ENCODE data around the gene MDGA2.

MDGA2 gene

GRCh38 chr14:46820291-46820690, 855.1 kb downstream of the MDGA2 start:
- TF ChIP-seq, protein P1, sequence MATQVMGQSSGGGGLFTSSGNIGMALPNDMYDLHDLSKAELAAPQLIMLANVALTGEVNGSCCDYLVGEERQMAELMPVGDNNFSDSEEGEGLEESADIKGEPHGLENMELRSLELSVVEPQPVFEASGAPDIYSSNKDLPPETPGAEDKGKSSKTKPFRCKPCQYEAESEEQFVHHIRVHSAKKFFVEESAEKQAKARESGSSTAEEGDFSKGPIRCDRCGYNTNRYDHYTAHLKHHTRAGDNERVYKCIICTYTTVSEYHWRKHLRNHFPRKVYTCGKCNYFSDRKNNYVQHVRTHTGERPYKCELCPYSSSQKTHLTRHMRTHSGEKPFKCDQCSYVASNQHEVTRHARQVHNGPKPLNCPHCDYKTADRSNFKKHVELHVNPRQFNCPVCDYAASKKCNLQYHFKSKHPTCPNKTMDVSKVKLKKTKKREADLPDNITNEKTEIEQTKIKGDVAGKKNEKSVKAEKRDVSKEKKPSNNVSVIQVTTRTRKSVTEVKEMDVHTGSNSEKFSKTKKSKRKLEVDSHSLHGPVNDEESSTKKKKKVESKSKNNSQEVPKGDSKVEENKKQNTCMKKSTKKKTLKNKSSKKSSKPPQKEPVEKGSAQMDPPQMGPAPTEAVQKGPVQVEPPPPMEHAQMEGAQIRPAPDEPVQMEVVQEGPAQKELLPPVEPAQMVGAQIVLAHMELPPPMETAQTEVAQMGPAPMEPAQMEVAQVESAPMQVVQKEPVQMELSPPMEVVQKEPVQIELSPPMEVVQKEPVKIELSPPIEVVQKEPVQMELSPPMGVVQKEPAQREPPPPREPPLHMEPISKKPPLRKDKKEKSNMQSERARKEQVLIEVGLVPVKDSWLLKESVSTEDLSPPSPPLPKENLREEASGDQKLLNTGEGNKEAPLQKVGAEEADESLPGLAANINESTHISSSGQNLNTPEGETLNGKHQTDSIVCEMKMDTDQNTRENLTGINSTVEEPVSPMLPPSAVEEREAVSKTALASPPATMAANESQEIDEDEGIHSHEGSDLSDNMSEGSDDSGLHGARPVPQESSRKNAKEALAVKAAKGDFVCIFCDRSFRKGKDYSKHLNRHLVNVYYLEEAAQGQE (IDR thresholded peaks at IDR 0.05; ENCODE audit: low read depth) = no peak
- no peak for TF ChIP-seq TCF12 (IDR thresholded peaks at IDR 0.05; ENCODE audit: low read depth)
- TF ChIP-seq YY1 (IDR thresholded peaks at IDR 0.05; ENCODE audit: low read depth) = no peak
- TF ChIP-seq, protein P2, sequence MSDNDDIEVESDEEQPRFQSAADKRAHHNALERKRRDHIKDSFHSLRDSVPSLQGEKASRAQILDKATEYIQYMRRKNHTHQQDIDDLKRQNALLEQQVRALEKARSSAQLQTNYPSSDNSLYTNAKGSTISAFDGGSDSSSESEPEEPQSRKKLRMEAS (IDR thresholded peaks at IDR 0.05) = no peak
- TF ChIP-seq TEAD4 (IDR thresholded peaks at IDR 0.05) = no peak
- TF ChIP-seq, protein P3, sequence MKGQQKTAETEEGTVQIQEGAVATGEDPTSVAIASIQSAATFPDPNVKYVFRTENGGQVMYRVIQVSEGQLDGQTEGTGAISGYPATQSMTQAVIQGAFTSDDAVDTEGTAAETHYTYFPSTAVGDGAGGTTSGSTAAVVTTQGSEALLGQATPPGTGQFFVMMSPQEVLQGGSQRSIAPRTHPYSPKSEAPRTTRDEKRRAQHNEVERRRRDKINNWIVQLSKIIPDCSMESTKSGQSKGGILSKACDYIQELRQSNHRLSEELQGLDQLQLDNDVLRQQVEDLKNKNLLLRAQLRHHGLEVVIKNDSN (IDR thresholded peaks at IDR 0.05) = no peak
- TF ChIP-seq CREB1 (IDR thresholded peaks at IDR 0.05; ENCODE audit: low read depth) = no peak
- no peak for TF ChIP-seq EP300 (IDR thresholded peaks at IDR 0.05; ENCODE audit: borderline replicate concordance)
- TF ChIP-seq ZBTB7A (IDR thresholded peaks at IDR 0.05; ENCODE audit: low read depth) = no peak
- TF ChIP-seq TAF1 (IDR thresholded peaks at IDR 0.05; ENCODE audit: low read depth) = no peak
- TF ChIP-seq NFIC (IDR thresholded peaks at IDR 0.05) = no peak
- TF ChIP-seq FOXM1 (IDR thresholded peaks at IDR 0.05; ENCODE audit: borderline replicate concordance, low read depth) = no peak
- TF ChIP-seq RAD21 (IDR thresholded peaks at IDR 0.05; ENCODE audit: low read depth) = no peak
- TF ChIP-seq CEBPB (IDR thresholded peaks at IDR 0.05) = no peak
- TF ChIP-seq EGR1 (IDR thresholded peaks at IDR 0.05) = no peak

GRCh38 chr14:46819117-46819516, 856.3 kb downstream of the MDGA2 start:
- no peak for TF ChIP-seq EGR1 (IDR thresholded peaks at IDR 0.05)

DNA sequence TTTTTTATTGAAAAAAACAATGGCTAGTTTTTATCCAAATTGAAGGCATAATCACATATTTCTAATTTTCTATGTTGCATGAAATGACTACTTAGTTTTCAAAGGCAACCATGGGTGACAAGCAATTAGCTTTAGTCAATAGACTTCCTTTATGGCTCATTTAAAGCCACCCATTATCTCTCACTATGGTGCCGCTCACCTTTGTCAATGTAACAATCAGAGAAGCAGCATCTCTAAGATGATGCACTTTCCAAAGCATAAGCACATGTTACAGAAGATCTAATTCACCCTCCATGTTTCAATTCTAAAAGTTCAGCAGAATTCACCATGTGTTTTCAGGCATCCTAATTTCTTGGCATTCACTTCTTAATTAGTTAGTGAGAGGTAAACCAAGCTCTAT, 857.3 kb downstream of the MDGA2 start:
- TF ChIP-seq TEAD4 (IDR thresholded peaks at IDR 0.05) = no peak
- TF ChIP-seq, protein P3 (IDR thresholded peaks at IDR 0.05) = no peak

DNA sequence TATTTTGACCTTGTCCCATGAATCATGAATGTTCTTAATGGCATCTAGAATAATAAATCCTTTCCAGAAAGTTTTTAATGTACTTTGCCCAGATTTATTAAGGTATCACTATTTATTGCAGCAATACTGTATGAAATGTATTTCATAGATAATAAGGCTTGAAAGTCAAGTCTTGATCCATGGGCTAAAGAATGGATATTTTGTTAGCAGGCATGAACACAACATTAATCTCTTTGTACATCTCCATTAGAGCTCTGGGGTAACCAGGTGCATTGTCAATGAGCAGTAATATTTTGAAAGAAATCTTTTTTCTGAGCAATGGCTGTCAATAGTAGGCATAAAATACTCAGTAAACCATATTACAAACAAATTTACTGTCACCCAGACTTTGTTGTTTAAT, 882.3 kb downstream of the MDGA2 start:
- TF ChIP-seq FOXM1 (IDR thresholded peaks at IDR 0.05; ENCODE audit: borderline replicate concordance, low read depth) = no peak
- TF ChIP-seq TEAD4 (IDR thresholded peaks at IDR 0.05) = no peak
- no peak for TF ChIP-seq CEBPB (IDR thresholded peaks at IDR 0.05)
- TF ChIP-seq, protein P2 (IDR thresholded peaks at IDR 0.05) = no peak
- no peak for TF ChIP-seq EGR1 (IDR thresholded peaks at IDR 0.05)
- TF ChIP-seq, protein P1 (IDR thresholded peaks at IDR 0.05; ENCODE audit: low read depth) = no peak
- TF ChIP-seq NFIC (IDR thresholded peaks at IDR 0.05) = no peak
- no peak for TF ChIP-seq YY1 (IDR thresholded peaks at IDR 0.05; ENCODE audit: low read depth)
- no peak for TF ChIP-seq ZBTB7A (IDR thresholded peaks at IDR 0.05; ENCODE audit: low read depth)
- no peak for TF ChIP-seq CREB1 (IDR thresholded peaks at IDR 0.05; ENCODE audit: low read depth)
- TF ChIP-seq TCF12 (IDR thresholded peaks at IDR 0.05; ENCODE audit: low read depth) = no peak
- TF ChIP-seq, protein P3 (IDR thresholded peaks at IDR 0.05) = no peak
- TF ChIP-seq EP300 (IDR thresholded peaks at IDR 0.05; ENCODE audit: borderline replicate concordance) = no peak
- no peak for TF ChIP-seq TAF1 (IDR thresholded peaks at IDR 0.05; ENCODE audit: low read depth)
- no peak for TF ChIP-seq RAD21 (IDR thresholded peaks at IDR 0.05; ENCODE audit: low read depth)
